ENCODE data around the gene HSD11B2.

The HSD11B2 gene

GRCh38 chr16:67430504-67430976 lies 381 bp upstream of the HSD11B2 start:
- peak overlapping the region; percentile 40 for H3K4me3 ChIP-seq (ENCODE audit: low read depth, low read length)
- DNase-seq (ENCODE audit: low read depth), result no peak
- no peak for TF ChIP-seq CTCF (conservative IDR thresholded peaks at IDR 0.05; ENCODE audit: low read depth, low read length)

- TF ChIP-seq CTCF (conservative IDR thresholded peaks at IDR 0.05; ENCODE audit: low read depth, low read length), result no peak
- no peak overlapping the region for H3K4me3 ChIP-seq (ENCODE audit: low read depth, low read length)
- no peak for DNase-seq (ENCODE audit: low read depth)
These were observed 1.0 kb downstream of the HSD11B2 start for GRCh38 chr16:67431775-67432505.

GRCh38 chr16:67432506-67432890 lies 1.6 kb downstream of the HSD11B2 start:
- no peak for TF ChIP-seq CTCF (conservative IDR thresholded peaks at IDR 0.05; ENCODE audit: low read depth, low read length)
- H3K4me3 ChIP-seq (ENCODE audit: low read depth, low read length), result no peak overlapping the region
- DNase-seq (ENCODE audit: low read depth), result no peak

GRCh38 chr16:67433131-67433719 lies 2.3 kb downstream of the HSD11B2 start:
- DNase-seq (ENCODE audit: low read depth), result no peak
- no peak overlapping the region for H3K4me3 ChIP-seq (ENCODE audit: low read depth, low read length)
- TF ChIP-seq CTCF (conservative IDR thresholded peaks at IDR 0.05; ENCODE audit: low read depth, low read length), result no peak

- TF ChIP-seq CTCF (conservative IDR thresholded peaks at IDR 0.05; ENCODE audit: low read depth, low read length), result no peak
- H3K4me3 ChIP-seq (ENCODE audit: low read depth, low read length), result no peak overlapping the region
- DNase-seq (ENCODE audit: low read depth), result no peak
These were observed 4.8 kb downstream of the HSD11B2 start for GRCh38 chr16:67435758-67436164.

- DNase-seq (ENCODE audit: low read depth), result no peak
- no peak for TF ChIP-seq CTCF (conservative IDR thresholded peaks at IDR 0.05; ENCODE audit: low read depth, low read length)
- no peak overlapping the region for H3K4me3 ChIP-seq (ENCODE audit: low read depth, low read length)
These were observed 5.8 kb downstream of the HSD11B2 start for GRCh38 chr16:67436640-67437193.

Measured in choroid plexus epithelial cell (primary cell).